ENCODE data around the gene CYS1. TPM values are rescaled to one million over a fixed set of nuclear protein-coding genes. Genes with fewer than 3 reads are reported as not detected.

CYS1 gene
- total RNA-seq, 1 experiment from 2014 or later = 3.7 TPM

DNA sequence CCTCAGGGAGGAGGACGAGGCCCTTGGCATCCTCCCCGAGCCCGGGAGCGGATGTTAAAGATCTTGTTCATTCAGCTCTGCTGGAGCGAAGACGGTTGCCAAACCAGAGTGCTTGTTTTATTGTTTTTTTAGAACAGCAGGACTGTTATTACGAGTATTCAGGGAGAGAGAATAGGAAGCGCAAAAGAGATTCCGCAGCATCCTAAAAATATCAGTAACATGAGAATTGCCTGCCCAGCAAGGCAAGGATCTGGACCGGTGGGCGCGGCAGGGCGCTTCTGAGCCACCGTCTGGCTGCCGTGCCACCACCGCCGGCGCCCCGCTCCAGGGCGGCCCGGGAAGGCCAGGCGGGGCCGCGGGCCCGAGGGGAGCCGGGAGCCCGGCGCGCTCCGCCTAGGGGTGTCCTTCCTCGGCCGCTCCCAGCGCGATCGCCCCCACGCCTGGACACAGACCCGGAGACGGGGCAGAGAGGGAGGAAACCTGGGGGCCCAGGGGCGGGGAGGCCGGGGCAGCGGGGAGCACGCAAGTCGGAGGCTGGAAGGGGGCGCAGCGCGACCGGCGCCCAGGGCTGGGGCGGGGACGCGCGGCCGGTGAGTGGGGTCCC, 843 bp downstream of the CYS1 start:
- H3K4me2 ChIP-seq (ENCODE audit: low read length) = peak overlapping the region; percentile 79
- no peaks in the 10 kb centered on the region for H4K20me1 ChIP-seq (ENCODE audit: insufficient read depth)
- H3K4me3 ChIP-seq (replicated peaks in 1 of 2; ENCODE audit: low read depth in 1 of 2, low read length in 2 of 2) = peak overlapping the region; percentile 45 to 60
- TF ChIP-seq, protein P1, sequence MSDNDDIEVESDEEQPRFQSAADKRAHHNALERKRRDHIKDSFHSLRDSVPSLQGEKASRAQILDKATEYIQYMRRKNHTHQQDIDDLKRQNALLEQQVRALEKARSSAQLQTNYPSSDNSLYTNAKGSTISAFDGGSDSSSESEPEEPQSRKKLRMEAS (IDR thresholded peaks at IDR 0.05) = no peak
- TF ChIP-seq YY1 (IDR thresholded peaks at IDR 0.05; ENCODE audit: extremely low read depth, insufficient replicate concordance, low read depth, low read length) (no peak), JUND (IDR thresholded peaks at IDR 0.05) (no peak), POLR2AphosphoS5 (IDR thresholded peaks at IDR 0.05; ENCODE audit: low read depth, low read length) (0 out of 2 replicates have a peak, but pooled peaks have one; percentile 21), ZFX (IDR thresholded peaks at IDR 0.05) (peak; percentile 68), TCF7L2 (IDR thresholded peaks at IDR 0.05; ENCODE audit: borderline replicate concordance, extremely low read depth, insufficient read depth, insufficient read length) (no peak), FOSL1 (IDR thresholded peaks at IDR 0.05; ENCODE audit: low read depth) (no peak), RAD21 (IDR thresholded peaks at IDR 0.05; ENCODE audit: low read depth) (no peak)
- no TSS peak for BruUV-seq (replicated peaks)
- POLR2A ChIA-PET = interaction anchor here (1.0 kb wide), 1 partner anchor 42 kb away, joined by 4 read pairs; no protein-coding TSS in a partner anchor
- no peaks in the 10 kb centered on the region for H3K36me3 ChIP-seq (ENCODE audit: control insufficient read depth in 1 of 2, insufficient read depth in 2 of 2, low read length in 2 of 2)
- DNase-seq (ENCODE audit: low read depth, low spot score) = no peak
- RAD21 ChIA-PET (ENCODE audit: low non-redundant PET in 1 of 2, low total read pairs in 2 of 2, uncharacterized antibody in 2 of 2, unreplicated experiment in 2 of 2) = no interaction called here
- H2AFZ ChIP-seq (ENCODE audit: low read depth, low read length, poor library complexity, severe bottlenecking) = peak overlapping the region; percentile 54
- intact Hi-C loops (cut with micrococcal nuclease) = no loop called here
- CTCF ChIA-PET = interaction anchor here (0.6 to 3.8 kb wide), 5 partner anchors 13 to 356 kb away, joined by 3 to 14 read pairs (median 8); no protein-coding TSS in a partner anchor
- H3K27me3 ChIP-seq (ENCODE audit: insufficient read depth, low read length) = 0 out of 2 replicates have a peak, but pooled peaks cover under 1% of the 10 kb centered on the region
- no peaks in the 10 kb centered on the region for H3K79me2 ChIP-seq (ENCODE audit: insufficient read depth, low read length)
- H3K27ac ChIP-seq (ENCODE audit: low read depth, low read length) = peak overlapping the region; percentile 46; the same call in 1 of the 2 replicates
- H3K9me3 ChIP-seq (ENCODE audit: control insufficient read depth in 1 of 2, insufficient read depth in 1 of 2, low read depth in 1 of 2, low read length in 2 of 2) = no peaks in the 10 kb centered on the region
- peak overlapping the region; percentile 64 for H3K9ac ChIP-seq (ENCODE audit: low read length)
- peak; percentile 69 for ATAC-seq
- peaks cover 6 to 13% of the 10 kb centered on the region in 2 experiments for H3K4me1 ChIP-seq (ENCODE audit: control insufficient read depth in 1 of 2, insufficient read depth in 2 of 2, low read length in 2 of 2)
- H3K9me2 ChIP-seq (ENCODE audit: insufficient read depth) = no peaks in the 10 kb centered on the region

- Histone ChIP-seq H3K9ac (ENCODE audit: low read length) (peak overlapping the region; percentile 64), H3K27ac (ENCODE audit: low read depth, low read length) (no peak overlapping the region), H3K9me2 (ENCODE audit: insufficient read depth) (no peaks in the 10 kb centered on the region), H3K4me3 (replicated peaks in 1 of 2; ENCODE audit: low read depth in 1 of 2, low read length in 2 of 2) (peak overlapping the region; percentile 45 to 60), H3K27me3 (ENCODE audit: insufficient read depth, low read length) (no peaks in the 10 kb centered on the region), H2AFZ (ENCODE audit: low read depth, low read length, poor library complexity, severe bottlenecking) (no peak overlapping the region), H3K9me3 (ENCODE audit: control insufficient read depth in 1 of 2, insufficient read depth in 1 of 2, low read depth in 1 of 2, low read length in 2 of 2) (no peaks in the 10 kb centered on the region), H3K4me2 (ENCODE audit: low read length) (peak overlapping the region; percentile 79), H3K4me1 (ENCODE audit: control insufficient read depth in 1 of 2, insufficient read depth in 2 of 2, low read length in 2 of 2) (peaks cover 6 to 13% of the 10 kb centered on the region in 2 experiments), H3K79me2 (ENCODE audit: insufficient read depth, low read length) (no peaks in the 10 kb centered on the region), H4K20me1 (ENCODE audit: insufficient read depth) (no peaks in the 10 kb centered on the region), H3K36me3 (ENCODE audit: control insufficient read depth in 1 of 2, insufficient read depth in 2 of 2, low read length in 2 of 2) (no peaks in the 10 kb centered on the region)
- ATAC-seq = peak; percentile 3; the same call in 1 of the 2 replicates
- ChIA-PET CTCF (interaction anchor here (1.8 to 3.8 kb wide), 3 partner anchors 18 to 356 kb away, joined by 8 to 14 read pairs (median 12); no protein-coding TSS in a partner anchor), RAD21 (ENCODE audit: low non-redundant PET in 1 of 2, low total read pairs in 2 of 2, uncharacterized antibody in 2 of 2, unreplicated experiment in 2 of 2) (no interaction called here), POLR2A (interaction anchor here (1.0 kb wide), 1 partner anchor 42 kb away, joined by 4 read pairs; no protein-coding TSS in a partner anchor)
- DNase-seq (ENCODE audit: low read depth, low spot score) = no peak
- intact Hi-C loops (cut with micrococcal nuclease) = no loop called here
- TF ChIP-seq ELF1 (IDR thresholded peaks at IDR 0.05; ENCODE audit: borderline replicate concordance, low read depth) (no peak), SIN3A (IDR thresholded peaks at IDR 0.05; ENCODE audit: low read depth) (no peak), ZBTB33 (IDR thresholded peaks at IDR 0.05; ENCODE audit: extremely low read depth, insufficient replicate concordance, low read length) (no peak), JUND (IDR thresholded peaks at IDR 0.05) (no peak), EZH2phosphoT487 (IDR thresholded peaks at IDR 0.05; ENCODE audit: borderline replicate concordance) (no peak), POLR2AphosphoS5 (IDR thresholded peaks at IDR 0.05; ENCODE audit: low read depth, low read length) (no peak), YY1 (IDR thresholded peaks at IDR 0.05; ENCODE audit: extremely low read depth, insufficient replicate concordance, low read depth, low read length) (no peak), SRF (IDR thresholded peaks at IDR 0.05; ENCODE audit: low read depth) (no peak), FOSL1 (IDR thresholded peaks at IDR 0.05; ENCODE audit: low read depth) (no peak)
- TF ChIP-seq, protein P2, sequence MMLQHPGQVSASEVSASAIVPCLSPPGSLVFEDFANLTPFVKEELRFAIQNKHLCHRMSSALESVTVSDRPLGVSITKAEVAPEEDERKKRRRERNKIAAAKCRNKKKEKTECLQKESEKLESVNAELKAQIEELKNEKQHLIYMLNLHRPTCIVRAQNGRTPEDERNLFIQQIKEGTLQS (IDR thresholded peaks at IDR 0.05) = no peak
- no TSS peak for BruUV-seq (replicated peaks)
Measured at GRCh38 chr2:10078704-10079265, 1.4 kb downstream of the CYS1 start.
